ENCODE data around the gene CDC7.
A peak's percentile ranks its signal among the peaks of the same experiment; 100 is the strongest.

CDC7 gene

GRCh38 chr1:91550961-91551360 lies 50.3 kb downstream of the CDC7 start:
- no peak for DNase-seq

GRCh38 chr1:91552091-91552490 lies 51.4 kb downstream of the CDC7 start:
- DNase-seq: no peak

GRCh38 chr1:91552596-91552995 lies 51.9 kb downstream of the CDC7 start:
- DNase-seq: no peak

- DNase-seq: peak; percentile 77
These were observed 52.5 kb downstream of the CDC7 start for GRCh38 chr1:91553177-91553591.

- DNase-seq: peak; percentile 40
These were observed 54.6 kb downstream of the CDC7 start for GRCh38 chr1:91555074-91555730.

- peak; percentile 80 for DNase-seq
These were observed 55.3 kb downstream of the CDC7 start for GRCh38 chr1:91555821-91556531.

GRCh38 chr1:91556556-91556955 lies 55.9 kb downstream of the CDC7 start:
- no peak for DNase-seq

GRCh38 chr1:91557039-91557690 lies 56.5 kb downstream of the CDC7 start:
- peak; percentile 65 for DNase-seq

- DNase-seq: no peak
These were observed 57.2 kb downstream of the CDC7 start for GRCh38 chr1:91557826-91558225.

- DNase-seq: no peak
These were observed 58.5 kb downstream of the CDC7 start for GRCh38 chr1:91559046-91559750.

GRCh38 chr1:91559838-91560565 lies 59.4 kb downstream of the CDC7 start:
- DNase-seq: no peak

GRCh38 chr1:91564888-91565701 lies 64.4 kb downstream of the CDC7 start:
- DNase-seq: peak; percentile 57

GRCh38 chr1:91567583-91567982 lies 66.9 kb downstream of the CDC7 start:
- DNase-seq: no peak

GRCh38 chr1:91568261-91568660 lies 67.6 kb downstream of the CDC7 start:
- no peak for DNase-seq

- DNase-seq: peak; percentile 98
These were observed 68.9 kb downstream of the CDC7 start for GRCh38 chr1:91569411-91570119.

- DNase-seq: no peak
These were observed 69.4 kb downstream of the CDC7 start for GRCh38 chr1:91570120-91570448.

GRCh38 chr1:91572044-91572443 lies 71.4 kb downstream of the CDC7 start:
- no peak for DNase-seq
